K562 (cell line): ENCODE data around the gene BNIPL. TPM values are rescaled to one million over a fixed set of nuclear protein-coding genes. Genes with fewer than 3 reads are reported as not detected.

Experiments
- ATF2 ChIP-seq: sonication (generic); formaldehyde crosslinking; IDR thresholded peaks from 2 replicates; pipeline ENCODE4 v1.8.1; 2022; ENCODE audit warnings: missing genetic modification reagents
- ETV6 ChIP-seq, 3 experiments: fragments of 150-350 bp in 1 of 3; sonication (generic) in 1 of 3; formaldehyde crosslinking in 1 of 3; IDR thresholded peaks; 2 replicates each; pipeline versions ENCODE4 v1.6.1 to v1.8.0; 2014 to 2022; ENCODE audit warnings: borderline replicate concordance in 2 of 3, low read depth in 2 of 3, antibody characterized with exemption in 1 of 3, low read length in 1 of 3, mild to moderate bottlenecking in 1 of 3, missing genetic modification reagents in 1 of 3
- HNRNPUL1 ChIP-seq: fragments of 200-400 bp; formaldehyde crosslinking; IDR thresholded peaks from 2 replicates; pipeline ENCODE4 v1.6.1; 2017; ENCODE audit warnings: low read length
- IFI16 ChIP-seq: fragments of 250-450 bp; sonication (Bioruptor Pico); IDR thresholded peaks from 2 replicates; pipeline ENCODE4 v2.1.2; 2022; ENCODE audit warnings: mild to moderate bottlenecking, inconsistent platforms
- IRF9 ChIP-seq: fragments of 450-650 bp; IDR thresholded peaks from 2 replicates; pipeline ENCODE4 v1.6.1; 2016; ENCODE audit warnings: missing biosample characterization, missing genetic modification characterization
- JUND ChIP-seq, 2 experiments: IDR thresholded peaks; 2 replicates in 1 of 2; 3 replicates in 1 of 2; pipeline ENCODE4 v1.6.1; 2011; ENCODE audit warnings: borderline replicate concordance in 2 of 2, low read depth in 2 of 2, low read length in 2 of 2, improper control_type of control experiment in 1 of 2, missing biosample characterization in 1 of 2, missing genetic modification characterization in 1 of 2, missing genetic modification reagents in 1 of 2
- RREB1 ChIP-seq: fragments of 250-450 bp; sonication (Bioruptor Pico); IDR thresholded peaks from 2 replicates; pipeline ENCODE4 v1.4.0; 2020
- SLC30A9 ChIP-seq: fragments of 250-450 bp; sonication (Bioruptor Pico); IDR thresholded peaks from 2 replicates; pipeline ENCODE4 v1.8.0; 2022; ENCODE audit warnings: mild to moderate bottlenecking, moderate library complexity
- USF1 ChIP-seq: sonication (generic); formaldehyde crosslinking; IDR thresholded peaks from 2 replicates; pipeline ENCODE4 v1.9.0; 2022; ENCODE audit warnings: mild to moderate bottlenecking, missing genetic modification reagents
- ZBED1 ChIP-seq: IDR thresholded peaks from 2 replicates; pipeline ENCODE4 v1.6.1; 2014
- ZHX1 ChIP-seq: fragments of 150-350 bp; conservative IDR thresholded peaks from 2 replicates; pipeline ENCODE4 v1.6.1; 2014; ENCODE audit warnings: low read length
- ZNF444 ChIP-seq: fragments of 250-450 bp; sonication (Bioruptor Pico); IDR thresholded peaks from 2 replicates; pipeline ENCODE4 v1.4.0; 2020; ENCODE audit warnings: mild to moderate bottlenecking, moderate library complexity
- polyA plus RNA-seq, 8 experiments: library from polyadenylated mRNA; depleted of rRNA in 4 of 8; stranded (reverse) in 5 of 8; unstranded in 3 of 8; fragments of >200 nt; fragmentation: Nextera tagmentation in 2 of 8; fragmentation: Illumina TruSeq in 1 of 8; extraction: Ambion mirVana in 2 of 8; extraction: Trizol in 1 of 8; gene quantifications; 2 replicates each; pipeline versions ENCODE4 v1.2.1 to v1.2.3, GENCODE V29; 2011 to 2014; ENCODE audit warnings: inconsistent platforms in 1 of 8, missing spikeins in 1 of 8
- total RNA-seq, 7 experiments: library from RNA; depleted of rRNA in 6 of 7; stranded (reverse); fragments of >200 nt in 6 of 7; fragmentation: Illumina TruSeq in 2 of 7; extraction: Trizol in 2 of 7; gene quantifications; 2 replicates each; pipeline versions ENCODE4 v1.2.1 to v1.2.3, GENCODE V29; 2011 to 2021; ENCODE audit warnings: low replicate concordance in 1 of 7

The BNIPL gene
- total and polyA plus RNA-seq, 9 of the 15 experiments (the other 6 are each of a cell fraction or from before 2014, with no cell fraction given) = 0.08 to 1.4 (median 0.68) TPM

GRCh38 chr1:151059109-151060006, 23.0 kb downstream of the BNIPL start, which contains the start of gene CDC42SE1 (continued):
- TF ChIP-seq RREB1 (CRISPR knock-in tag) (peak; percentile 89), JUND (IDR thresholded peaks at IDR 0.05; ENCODE audit: borderline replicate concordance, low read depth, low read length) (peak; percentile 82), JUND (tag; IDR thresholded peaks at IDR 0.05; ENCODE audit: borderline replicate concordance, low read depth, low read length) (peak; percentile 44; the same call in 1 of the 3 replicates), ZNF444 (CRISPR knock-in tag) (no peak), USF1 (no peak), IFI16 (CRISPR knock-in tag) (no peak), IRF9 (tag) (peak; percentile 97), HNRNPUL1 (no peak), ETV6 (IDR thresholded peaks at IDR 0.05; ENCODE audit: borderline replicate concordance in 1 of 2, low read depth in 2 of 2, low read length in 1 of 2) (peak in 1 of 2 experiments; percentile 52; a peak in 1 of 4 replicates), ETV6 (CRISPR knock-in tag; IDR thresholded peaks at IDR 0.05; ENCODE audit: borderline replicate concordance) (peak; percentile 58; the same call in 1 of the 2 replicates), ZHX1 (0 out of 2 replicates have a peak, but pooled peaks have one; percentile 48), ZBED1 (peak; percentile 77; the same call in 1 of the 2 replicates), SLC30A9 (CRISPR knock-in tag) (no peak), ATF2 (no peak)
